ENCODE results near the gene SYK.

Gene SYK

DNA sequence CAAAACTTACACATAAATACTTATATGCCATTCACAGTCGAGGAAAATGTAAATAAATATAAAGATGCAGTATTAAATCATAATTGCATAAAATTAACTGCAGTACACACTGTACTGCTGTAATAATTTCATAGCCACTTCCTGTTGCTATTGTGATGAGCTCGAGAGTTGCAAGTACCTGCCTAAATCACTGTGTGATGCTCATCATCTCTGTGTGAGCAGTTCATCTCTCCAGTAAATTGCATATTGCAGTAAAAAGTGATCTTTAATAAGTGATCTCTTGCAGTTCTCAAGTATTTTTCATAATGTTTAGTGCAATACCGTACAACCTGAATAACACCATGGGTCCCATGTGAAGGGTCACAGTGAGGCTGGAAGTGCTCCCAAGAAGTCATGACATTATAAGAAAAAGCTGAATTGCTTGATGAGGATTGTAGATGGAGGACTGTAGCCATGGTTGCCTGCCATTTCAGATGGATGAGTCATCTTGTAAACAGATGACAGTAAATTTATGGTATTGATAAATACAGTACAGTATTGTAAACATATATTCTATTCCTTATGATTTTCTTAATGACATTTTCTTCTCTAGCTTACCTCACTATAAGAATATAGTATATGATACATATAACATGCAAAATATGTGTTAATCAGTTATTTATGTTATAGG, 34.9 kb downstream of the SYK start:
- ChIA-PET POLR2A (ENCODE audit: low non-redundant PET) (no interaction called here), CTCF (interaction anchor here (1.0 kb wide), 1 partner anchor 20 kb away, joined by 3 read pairs; no protein-coding TSS in a partner anchor)
- TF ChIP-seq, protein P1, sequence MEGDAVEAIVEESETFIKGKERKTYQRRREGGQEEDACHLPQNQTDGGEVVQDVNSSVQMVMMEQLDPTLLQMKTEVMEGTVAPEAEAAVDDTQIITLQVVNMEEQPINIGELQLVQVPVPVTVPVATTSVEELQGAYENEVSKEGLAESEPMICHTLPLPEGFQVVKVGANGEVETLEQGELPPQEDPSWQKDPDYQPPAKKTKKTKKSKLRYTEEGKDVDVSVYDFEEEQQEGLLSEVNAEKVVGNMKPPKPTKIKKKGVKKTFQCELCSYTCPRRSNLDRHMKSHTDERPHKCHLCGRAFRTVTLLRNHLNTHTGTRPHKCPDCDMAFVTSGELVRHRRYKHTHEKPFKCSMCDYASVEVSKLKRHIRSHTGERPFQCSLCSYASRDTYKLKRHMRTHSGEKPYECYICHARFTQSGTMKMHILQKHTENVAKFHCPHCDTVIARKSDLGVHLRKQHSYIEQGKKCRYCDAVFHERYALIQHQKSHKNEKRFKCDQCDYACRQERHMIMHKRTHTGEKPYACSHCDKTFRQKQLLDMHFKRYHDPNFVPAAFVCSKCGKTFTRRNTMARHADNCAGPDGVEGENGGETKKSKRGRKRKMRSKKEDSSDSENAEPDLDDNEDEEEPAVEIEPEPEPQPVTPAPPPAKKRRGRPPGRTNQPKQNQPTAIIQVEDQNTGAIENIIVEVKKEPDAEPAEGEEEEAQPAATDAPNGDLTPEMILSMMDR (conservative IDR thresholded peaks at IDR 0.05; ENCODE audit: low read depth): no peak
- H3K27ac ChIP-seq: no peak overlapping the region
- DNase-seq (ENCODE audit: low spot score): no peak

GRCh38 chr9:90838098-90838497, 36.5 kb downstream of the SYK start:
- DNase-seq (ENCODE audit: low spot score): peak; percentile 36
- no peak overlapping the region for H3K27ac ChIP-seq
- TF ChIP-seq, protein P1 (conservative IDR thresholded peaks at IDR 0.05; ENCODE audit: low read depth): no peak
- ChIA-PET POLR2A (ENCODE audit: low non-redundant PET) (no interaction called here), CTCF (no interaction called here)

DNA sequence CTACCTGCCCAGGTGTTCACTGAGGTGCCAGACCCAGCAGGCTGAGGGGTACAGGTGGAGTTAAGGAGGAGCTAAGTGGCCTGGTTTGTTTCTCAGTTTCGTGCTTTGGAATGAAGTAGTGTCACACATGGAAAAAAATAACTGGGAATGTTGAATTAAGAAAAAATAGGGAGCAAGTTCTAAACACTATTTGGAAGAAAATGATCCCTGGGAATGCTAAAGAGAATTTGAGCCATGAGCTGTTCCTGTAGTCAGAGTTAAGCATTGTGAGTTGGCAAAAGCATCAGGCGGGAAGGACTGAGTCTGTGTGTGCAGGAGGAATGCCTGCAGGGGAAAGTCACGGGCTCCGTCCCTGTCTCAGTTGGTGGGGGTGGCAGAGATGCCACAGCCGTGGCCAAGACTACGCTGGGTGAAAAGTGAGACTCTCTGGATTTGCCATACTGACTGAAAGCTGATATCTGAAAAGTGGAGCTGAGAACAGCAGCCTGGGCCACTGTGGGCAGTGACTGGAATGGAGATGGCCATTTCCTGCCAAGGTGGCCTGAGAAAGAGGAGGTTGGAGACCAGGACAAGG, 37.0 kb downstream of the SYK start:
- TF ChIP-seq, protein P1 (conservative IDR thresholded peaks at IDR 0.05; ENCODE audit: low read depth): no peak
- DNase-seq (ENCODE audit: low spot score): no peak
- CTCF ChIA-PET: no interaction called here
- POLR2A ChIA-PET (ENCODE audit: low non-redundant PET): no interaction called here
- no peak overlapping the region for H3K27ac ChIP-seq

DNA sequence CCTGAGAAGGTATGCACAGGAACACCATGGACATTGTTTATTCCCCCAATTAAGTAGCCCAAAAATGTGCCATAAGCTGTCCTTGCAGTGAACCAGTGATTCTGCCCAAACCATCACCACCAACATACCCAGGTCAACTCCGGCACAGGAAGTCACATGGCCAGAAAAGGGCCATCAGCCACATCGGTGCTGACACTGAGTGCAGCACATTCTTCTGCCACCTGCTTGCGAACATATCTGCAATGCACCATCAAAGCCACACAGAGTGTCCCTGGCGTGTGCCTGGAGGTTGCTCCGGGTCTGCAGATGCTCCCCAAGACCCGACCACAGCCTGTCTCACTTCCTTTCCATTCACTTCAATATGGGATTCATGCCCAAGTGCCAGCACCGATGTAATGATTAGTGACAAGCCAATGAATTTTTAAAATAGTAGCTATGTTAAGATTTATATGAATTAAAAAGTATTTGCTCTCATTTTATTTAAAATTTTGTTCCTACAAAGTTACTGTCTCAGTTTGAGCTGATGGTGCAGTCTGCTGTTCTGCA, 37.6 kb downstream of the SYK start:
- CTCF ChIA-PET: interaction anchor here (0.7 to 0.9 kb wide), 2 partner anchors 15 to 31 kb away, joined by 3 read pairs; no protein-coding TSS in a partner anchor
- TF ChIP-seq, protein P1 (conservative IDR thresholded peaks at IDR 0.05; ENCODE audit: low read depth): no peak
- DNase-seq (ENCODE audit: low spot score): no peak
- no peak overlapping the region for H3K27ac ChIP-seq
- POLR2A ChIA-PET (ENCODE audit: low non-redundant PET): no interaction called here

GRCh38 chr9:90840696-90841095, 39.1 kb downstream of the SYK start:
- ChIA-PET CTCF (no interaction called here), POLR2A (ENCODE audit: low non-redundant PET) (no interaction called here)
- peak; percentile 25 for DNase-seq (ENCODE audit: low spot score)
- no peak overlapping the region for H3K27ac ChIP-seq
- TF ChIP-seq, protein P1 (conservative IDR thresholded peaks at IDR 0.05; ENCODE audit: low read depth): no peak

DNA sequence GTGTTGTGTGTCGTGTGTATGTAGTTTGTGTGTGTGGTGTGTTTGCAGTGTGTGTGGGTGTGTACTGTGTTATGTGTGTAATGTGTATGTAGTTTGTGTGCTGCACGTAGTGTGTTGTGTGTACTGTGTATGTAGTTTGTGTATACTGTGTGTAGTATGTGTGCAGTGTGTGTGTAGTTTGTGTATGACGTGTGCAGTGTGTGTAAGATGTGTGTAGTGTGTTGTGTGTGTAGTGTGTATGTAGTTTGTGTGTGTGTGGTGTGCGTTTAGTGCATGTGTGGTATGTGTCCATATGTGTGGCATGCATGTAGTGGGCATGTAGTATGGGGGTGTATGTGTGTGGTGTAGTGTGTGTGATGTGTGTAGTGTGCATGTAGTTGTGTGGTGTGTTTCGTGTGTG, 39.6 kb downstream of the SYK start:
- ChIA-PET POLR2A (ENCODE audit: low non-redundant PET) (no interaction called here), CTCF (no interaction called here)
- no peak overlapping the region for H3K27ac ChIP-seq
- DNase-seq (ENCODE audit: low spot score): no peak
- TF ChIP-seq, protein P1 (conservative IDR thresholded peaks at IDR 0.05; ENCODE audit: low read depth): no peak

Data from RWPE1 (cell line).